GM06990 (cell line): Measurements from ENCODE around the gene CDC42BPA.

Experiments
- DNase-seq: peaks from one replicate; pipeline ENCODE4 v3.0.0-alpha.2; 2011; ENCODE audit not compliant: insufficient read length; ENCODE audit errors: extremely low read depth
- H3K27me3 ChIP-seq: replicated peaks from 2 replicates; pipeline ENCODE4 v1.6.0; 2011; ENCODE audit warnings: low read length; ENCODE audit not compliant: control insufficient read depth, insufficient read depth
- H3K36me3 ChIP-seq: 2 replicates; pipeline ENCODE4 v1.5.1; 2011; ENCODE audit warnings: low read length; ENCODE audit not compliant: control insufficient read depth, insufficient read depth
- H3K4me3 ChIP-seq: replicated peaks from 2 replicates; pipeline ENCODE4 v1.5.1; 2011; ENCODE audit warnings: low read depth, mild to moderate bottlenecking, control low read depth, low read length
- TF ChIP-seq, protein P1 (sequence below): IDR thresholded peaks from 2 replicates; pipeline ENCODE4 v1.5.1; 2011; ENCODE audit warnings: low read length, control low read depth, mild to moderate bottlenecking, inconsistent platforms; ENCODE audit not compliant: insufficient read depth, poor library complexity, severe bottlenecking

The CDC42BPA gene

DNA sequence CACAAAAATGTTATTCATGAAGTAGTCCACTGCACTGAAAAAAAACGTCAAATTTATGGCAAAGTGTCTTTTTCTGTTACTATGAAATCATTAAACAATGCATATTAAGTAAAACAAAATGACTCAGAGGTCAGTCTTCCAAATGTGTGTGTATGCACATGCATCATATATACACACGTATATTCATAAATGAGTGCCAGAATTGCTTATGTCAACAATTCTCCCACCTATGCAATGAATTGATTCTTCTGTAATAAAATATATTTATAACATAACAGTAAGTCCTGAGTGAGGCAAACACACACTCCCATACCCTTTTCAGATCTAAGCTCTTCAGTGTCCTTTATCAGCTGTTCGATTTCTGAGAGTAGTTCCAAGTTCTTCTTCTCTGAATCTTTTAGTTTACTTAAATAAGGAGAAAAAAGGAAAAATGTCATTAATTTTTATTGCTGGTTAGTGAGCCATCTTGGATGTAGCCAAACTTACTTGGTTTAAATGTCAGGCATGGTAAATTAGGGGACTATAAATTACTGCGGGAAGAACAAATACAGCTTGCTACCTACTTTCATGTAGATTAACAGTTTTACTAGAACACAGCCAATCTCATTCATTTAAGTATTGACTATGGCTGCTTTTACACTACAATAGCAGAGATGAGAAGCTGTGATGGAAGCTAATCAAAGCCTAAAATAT lies 246.3 kb downstream of the CDC42BPA start:
- no peak for DNase-seq
- no peaks in the 10 kb centered on the region for H3K27me3 ChIP-seq
- TF ChIP-seq, protein P1, sequence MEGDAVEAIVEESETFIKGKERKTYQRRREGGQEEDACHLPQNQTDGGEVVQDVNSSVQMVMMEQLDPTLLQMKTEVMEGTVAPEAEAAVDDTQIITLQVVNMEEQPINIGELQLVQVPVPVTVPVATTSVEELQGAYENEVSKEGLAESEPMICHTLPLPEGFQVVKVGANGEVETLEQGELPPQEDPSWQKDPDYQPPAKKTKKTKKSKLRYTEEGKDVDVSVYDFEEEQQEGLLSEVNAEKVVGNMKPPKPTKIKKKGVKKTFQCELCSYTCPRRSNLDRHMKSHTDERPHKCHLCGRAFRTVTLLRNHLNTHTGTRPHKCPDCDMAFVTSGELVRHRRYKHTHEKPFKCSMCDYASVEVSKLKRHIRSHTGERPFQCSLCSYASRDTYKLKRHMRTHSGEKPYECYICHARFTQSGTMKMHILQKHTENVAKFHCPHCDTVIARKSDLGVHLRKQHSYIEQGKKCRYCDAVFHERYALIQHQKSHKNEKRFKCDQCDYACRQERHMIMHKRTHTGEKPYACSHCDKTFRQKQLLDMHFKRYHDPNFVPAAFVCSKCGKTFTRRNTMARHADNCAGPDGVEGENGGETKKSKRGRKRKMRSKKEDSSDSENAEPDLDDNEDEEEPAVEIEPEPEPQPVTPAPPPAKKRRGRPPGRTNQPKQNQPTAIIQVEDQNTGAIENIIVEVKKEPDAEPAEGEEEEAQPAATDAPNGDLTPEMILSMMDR, result no peak

DNA sequence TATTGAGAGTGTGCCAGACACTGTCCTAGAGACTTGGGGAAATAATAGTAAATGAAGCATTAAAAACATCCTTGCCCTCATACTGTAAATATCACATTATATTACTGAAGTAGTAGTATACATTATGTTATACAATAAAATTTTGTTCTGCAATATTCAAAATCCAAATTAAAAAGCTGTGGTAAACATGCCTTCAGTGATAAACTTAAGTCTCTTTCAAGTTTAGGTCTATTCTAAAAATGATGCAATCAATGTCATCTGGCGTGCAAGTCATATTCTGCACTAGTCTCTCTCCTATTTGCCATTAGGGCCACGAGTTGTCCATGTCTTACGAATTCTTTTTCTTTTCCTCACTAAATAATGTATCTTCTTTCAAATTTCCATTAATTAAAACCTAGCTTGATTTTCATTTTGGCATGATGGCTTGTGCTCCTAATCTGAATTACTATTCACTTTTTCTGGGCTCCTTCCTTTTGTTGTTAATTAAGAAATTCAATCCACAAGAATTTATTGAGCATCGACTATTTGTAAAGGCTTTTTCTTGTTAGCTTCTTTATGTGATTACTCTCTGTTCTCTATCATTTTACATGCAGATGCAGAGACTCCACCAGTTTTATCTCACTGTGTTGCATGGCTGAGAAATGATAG lies 247.5 kb downstream of the CDC42BPA start:
- Histone ChIP-seq H3K36me3 (no peaks in the 10 kb centered on the region), H3K4me3 (no peak overlapping the region), H3K27me3 (no peaks in the 10 kb centered on the region)
- TF ChIP-seq, protein P1, result no peak
- DNase-seq, result no peak

More for the DNA sequence above, 246.3 kb downstream of the CDC42BPA start:
- Histone ChIP-seq H3K4me3 (no peak overlapping the region), H3K36me3 (no peaks in the 10 kb centered on the region)

DNA sequence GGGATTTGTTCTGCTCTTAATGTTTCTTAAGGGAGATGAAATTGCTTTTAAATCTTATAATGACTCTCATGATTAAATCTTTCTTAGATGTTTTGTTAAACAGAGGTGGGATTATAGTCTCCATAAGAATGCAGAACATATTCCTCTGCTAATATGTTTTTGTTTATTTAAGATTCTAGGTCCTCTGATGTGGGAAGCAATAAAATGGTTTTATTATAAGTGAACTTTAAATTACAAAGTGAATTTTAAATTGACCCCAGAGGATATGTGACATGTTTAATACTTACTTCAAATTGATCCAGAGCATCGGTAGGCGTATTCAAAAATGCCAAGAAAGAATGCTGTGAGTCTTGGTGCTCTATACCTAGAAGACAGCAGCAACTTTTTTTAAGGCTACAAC lies 248.8 kb downstream of the CDC42BPA start:
- TF ChIP-seq, protein P1, result no peak
- no peak for DNase-seq
- Histone ChIP-seq H3K4me3 (no peak overlapping the region), H3K36me3 (no peaks in the 10 kb centered on the region), H3K27me3 (no peaks in the 10 kb centered on the region)

DNA sequence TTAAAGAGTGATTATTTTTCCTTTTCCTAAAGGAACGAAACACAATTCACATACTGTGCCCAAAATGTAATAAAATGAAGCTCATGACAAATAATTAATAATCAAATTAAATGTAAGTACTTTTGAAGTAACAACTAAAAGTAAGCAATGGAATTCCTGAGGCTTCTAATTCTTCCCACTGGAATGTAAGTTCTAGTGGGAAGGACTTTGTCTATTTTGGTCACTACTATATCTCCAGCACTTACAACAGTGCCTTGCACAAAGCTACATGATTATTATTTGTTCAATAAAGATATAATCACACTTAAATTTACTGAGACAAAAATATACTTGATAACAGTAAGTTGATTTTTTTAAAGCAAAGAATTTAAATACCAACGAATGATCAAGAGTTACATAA lies 249.4 kb downstream of the CDC42BPA start:
- Histone ChIP-seq H3K36me3 (no peaks in the 10 kb centered on the region), H3K4me3 (no peak overlapping the region), H3K27me3 (no peaks in the 10 kb centered on the region)
- DNase-seq, result no peak
- TF ChIP-seq, protein P1, result no peak

DNA sequence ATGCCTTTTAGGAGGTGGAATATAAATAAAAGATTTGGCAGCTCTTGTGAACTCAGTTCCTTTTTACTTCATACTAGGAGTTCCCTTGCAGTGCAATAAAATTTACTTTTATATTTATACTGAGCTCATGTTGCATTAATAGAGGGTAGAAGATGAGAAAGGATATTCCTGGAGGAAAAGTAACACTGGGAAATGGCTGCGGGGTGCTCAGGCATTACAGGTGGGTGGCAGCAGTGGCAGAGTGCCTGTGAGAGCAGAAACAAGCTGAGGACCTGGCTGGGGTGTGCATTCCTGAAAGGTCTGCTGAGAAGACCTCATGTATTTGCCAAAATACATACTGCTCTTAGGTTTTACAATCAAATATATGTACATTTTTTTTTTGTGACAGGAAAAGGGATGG lies 251.3 kb downstream of the CDC42BPA start:
- H3K36me3 ChIP-seq, result no peaks in the 10 kb centered on the region
- no peak overlapping the region for H3K4me3 ChIP-seq
- no peak for DNase-seq
- TF ChIP-seq, protein P1, result no peak
- no peaks in the 10 kb centered on the region for H3K27me3 ChIP-seq

DNA sequence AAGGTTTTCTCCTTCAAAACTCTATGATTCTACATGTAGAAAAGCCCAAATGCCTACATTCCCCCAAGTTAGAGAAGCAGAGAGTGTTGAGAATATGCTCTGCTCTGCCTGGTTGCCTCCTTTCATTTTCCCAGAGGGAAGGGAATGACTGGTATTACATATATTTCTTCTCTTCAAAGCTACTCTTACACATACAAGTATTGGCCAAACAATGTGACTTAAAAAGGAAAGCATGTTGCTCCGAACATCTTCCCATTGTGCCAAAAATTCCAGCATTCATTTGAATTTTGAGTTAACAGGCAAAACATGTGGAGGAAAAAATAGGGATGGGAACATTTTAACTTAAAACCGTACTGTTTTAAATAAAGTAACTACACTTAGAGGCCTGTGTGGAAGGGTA lies 253.0 kb downstream of the CDC42BPA start:
- no peaks in the 10 kb centered on the region for H3K27me3 ChIP-seq
- no peaks in the 10 kb centered on the region for H3K36me3 ChIP-seq
- no peak for DNase-seq
- H3K4me3 ChIP-seq, result no peak overlapping the region
- TF ChIP-seq, protein P1, result no peak
